ENCODE measurements around the gene ADNP. TPM values are rescaled to one million over a fixed set of nuclear protein-coding genes. Genes with fewer than 3 reads are reported as not detected.

Gene ADNP
- total and polyA plus RNA-seq, 2 experiments from 2014 or later, result 95.0 to 106 TPM

DNA sequence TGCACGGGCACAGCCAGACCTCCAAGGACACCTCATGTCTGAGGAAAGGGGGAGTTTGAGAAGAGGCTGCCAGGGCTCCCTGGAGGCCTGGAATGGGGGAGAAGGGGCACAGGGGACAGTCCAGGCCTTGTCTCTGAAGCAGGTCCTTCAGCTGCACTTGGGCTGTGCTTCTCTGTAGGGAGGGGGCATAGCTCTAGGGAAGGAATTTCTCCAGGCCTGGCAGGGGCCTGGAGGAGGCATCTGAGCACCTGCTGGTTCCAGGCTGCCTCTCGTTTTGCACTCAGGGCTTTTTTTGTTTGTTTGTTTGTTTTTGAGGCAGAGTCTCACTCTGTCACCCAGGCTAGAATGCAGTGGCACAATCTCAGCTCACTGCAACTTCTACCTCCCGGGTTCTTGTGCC lies 68.7 kb downstream of the ADNP start (continued):
- TF ChIP-seq, protein P1, sequence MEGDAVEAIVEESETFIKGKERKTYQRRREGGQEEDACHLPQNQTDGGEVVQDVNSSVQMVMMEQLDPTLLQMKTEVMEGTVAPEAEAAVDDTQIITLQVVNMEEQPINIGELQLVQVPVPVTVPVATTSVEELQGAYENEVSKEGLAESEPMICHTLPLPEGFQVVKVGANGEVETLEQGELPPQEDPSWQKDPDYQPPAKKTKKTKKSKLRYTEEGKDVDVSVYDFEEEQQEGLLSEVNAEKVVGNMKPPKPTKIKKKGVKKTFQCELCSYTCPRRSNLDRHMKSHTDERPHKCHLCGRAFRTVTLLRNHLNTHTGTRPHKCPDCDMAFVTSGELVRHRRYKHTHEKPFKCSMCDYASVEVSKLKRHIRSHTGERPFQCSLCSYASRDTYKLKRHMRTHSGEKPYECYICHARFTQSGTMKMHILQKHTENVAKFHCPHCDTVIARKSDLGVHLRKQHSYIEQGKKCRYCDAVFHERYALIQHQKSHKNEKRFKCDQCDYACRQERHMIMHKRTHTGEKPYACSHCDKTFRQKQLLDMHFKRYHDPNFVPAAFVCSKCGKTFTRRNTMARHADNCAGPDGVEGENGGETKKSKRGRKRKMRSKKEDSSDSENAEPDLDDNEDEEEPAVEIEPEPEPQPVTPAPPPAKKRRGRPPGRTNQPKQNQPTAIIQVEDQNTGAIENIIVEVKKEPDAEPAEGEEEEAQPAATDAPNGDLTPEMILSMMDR (conservative IDR thresholded peaks at IDR 0.05; ENCODE audit: low read depth in 2 of 2), result no peak
- TF ChIP-seq NANOG (IDR thresholded peaks at IDR 0.05; ENCODE audit: borderline replicate concordance) (no peak), CREB1 (CRISPR knock-in tag; IDR thresholded peaks at IDR 0.05; ENCODE audit: low read depth) (no peak), JUNB (IDR thresholded peaks at IDR 0.05; ENCODE audit: unreplicated experiment) (no peak), ZNF114 (CRISPR knock-in tag; IDR thresholded peaks at IDR 0.05) (no peak), STAT1 (IDR thresholded peaks at IDR 0.05; ENCODE audit: unreplicated experiment) (no peak), ZNF331 (CRISPR knock-in tag; IDR thresholded peaks at IDR 0.05; ENCODE audit: low read depth) (no peak), POLR2AphosphoS5 (IDR thresholded peaks at IDR 0.05; ENCODE audit: low read depth) (no peak)
- TF ChIP-seq, protein P2, sequence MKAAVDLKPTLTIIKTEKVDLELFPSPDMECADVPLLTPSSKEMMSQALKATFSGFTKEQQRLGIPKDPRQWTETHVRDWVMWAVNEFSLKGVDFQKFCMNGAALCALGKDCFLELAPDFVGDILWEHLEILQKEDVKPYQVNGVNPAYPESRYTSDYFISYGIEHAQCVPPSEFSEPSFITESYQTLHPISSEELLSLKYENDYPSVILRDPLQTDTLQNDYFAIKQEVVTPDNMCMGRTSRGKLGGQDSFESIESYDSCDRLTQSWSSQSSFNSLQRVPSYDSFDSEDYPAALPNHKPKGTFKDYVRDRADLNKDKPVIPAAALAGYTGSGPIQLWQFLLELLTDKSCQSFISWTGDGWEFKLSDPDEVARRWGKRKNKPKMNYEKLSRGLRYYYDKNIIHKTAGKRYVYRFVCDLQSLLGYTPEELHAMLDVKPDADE (IDR thresholded peaks at IDR 0.05), result no peak
- TF ChIP-seq, protein P3, sequence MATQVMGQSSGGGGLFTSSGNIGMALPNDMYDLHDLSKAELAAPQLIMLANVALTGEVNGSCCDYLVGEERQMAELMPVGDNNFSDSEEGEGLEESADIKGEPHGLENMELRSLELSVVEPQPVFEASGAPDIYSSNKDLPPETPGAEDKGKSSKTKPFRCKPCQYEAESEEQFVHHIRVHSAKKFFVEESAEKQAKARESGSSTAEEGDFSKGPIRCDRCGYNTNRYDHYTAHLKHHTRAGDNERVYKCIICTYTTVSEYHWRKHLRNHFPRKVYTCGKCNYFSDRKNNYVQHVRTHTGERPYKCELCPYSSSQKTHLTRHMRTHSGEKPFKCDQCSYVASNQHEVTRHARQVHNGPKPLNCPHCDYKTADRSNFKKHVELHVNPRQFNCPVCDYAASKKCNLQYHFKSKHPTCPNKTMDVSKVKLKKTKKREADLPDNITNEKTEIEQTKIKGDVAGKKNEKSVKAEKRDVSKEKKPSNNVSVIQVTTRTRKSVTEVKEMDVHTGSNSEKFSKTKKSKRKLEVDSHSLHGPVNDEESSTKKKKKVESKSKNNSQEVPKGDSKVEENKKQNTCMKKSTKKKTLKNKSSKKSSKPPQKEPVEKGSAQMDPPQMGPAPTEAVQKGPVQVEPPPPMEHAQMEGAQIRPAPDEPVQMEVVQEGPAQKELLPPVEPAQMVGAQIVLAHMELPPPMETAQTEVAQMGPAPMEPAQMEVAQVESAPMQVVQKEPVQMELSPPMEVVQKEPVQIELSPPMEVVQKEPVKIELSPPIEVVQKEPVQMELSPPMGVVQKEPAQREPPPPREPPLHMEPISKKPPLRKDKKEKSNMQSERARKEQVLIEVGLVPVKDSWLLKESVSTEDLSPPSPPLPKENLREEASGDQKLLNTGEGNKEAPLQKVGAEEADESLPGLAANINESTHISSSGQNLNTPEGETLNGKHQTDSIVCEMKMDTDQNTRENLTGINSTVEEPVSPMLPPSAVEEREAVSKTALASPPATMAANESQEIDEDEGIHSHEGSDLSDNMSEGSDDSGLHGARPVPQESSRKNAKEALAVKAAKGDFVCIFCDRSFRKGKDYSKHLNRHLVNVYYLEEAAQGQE (IDR thresholded peaks at IDR 0.05; ENCODE audit: unreplicated experiment), result no peak

DNA sequence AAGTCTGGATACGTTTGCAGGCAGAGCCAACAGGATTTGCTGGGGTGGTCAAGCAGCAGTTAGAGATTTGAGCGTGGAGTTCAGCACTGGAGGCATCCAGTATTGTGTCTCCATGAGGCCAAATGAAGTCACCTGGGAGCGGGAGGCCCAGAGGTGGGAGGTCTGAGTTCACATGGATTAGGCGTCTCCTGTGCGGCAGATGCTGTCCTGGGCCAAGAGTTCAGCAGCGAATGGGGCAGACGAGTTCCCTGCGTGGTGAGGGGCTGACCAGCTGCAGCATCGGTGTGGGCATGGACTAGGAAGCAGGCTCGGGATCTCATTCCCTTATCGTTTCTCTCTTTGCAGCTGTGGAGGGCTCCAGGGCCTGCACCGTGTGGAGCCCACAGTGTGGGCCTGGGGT lies 70.2 kb downstream of the ADNP start:
- no peak overlapping the region for H3K4me3 ChIP-seq
- Mint-ChIP-seq H3K9me3 (no peaks in the 10 kb centered on the region), H3K27me3 (ENCODE audit: insufficient read depth, low read depth, poor library complexity) (peaks cover 9% of the 10 kb centered on the region), H3K4me3 (no peak overlapping the region), H3K36me3 (ENCODE audit: low read depth) (no peaks in the 10 kb centered on the region), H3K4me1 (peaks cover 36% of the 10 kb centered on the region), H3K27ac (no peak overlapping the region)
- no peak for DNase-seq (ENCODE audit: low spot score)
- ATAC-seq, result peak; percentile 13; the same call in 2 of the 3 replicates
- no peaks in the 10 kb centered on the region for H3K36me3 ChIP-seq (ENCODE audit: insufficient read depth)
- H4K20me1 ChIP-seq (replicated peaks; ENCODE audit: insufficient read depth), result no peaks in the 10 kb centered on the region; the same call in 1 of the 2 replicates
- H3K27me3 ChIP-seq (ENCODE audit: insufficient read depth), result no peaks in the 10 kb centered on the region
- H3F3A ChIP-seq (replicated peaks; ENCODE audit: low read depth), result 0 out of 2 replicates have a peak, but pooled peaks cover 5% of the 10 kb centered on the region
- H3K27ac ChIP-seq (ENCODE audit: low read depth), result no peak overlapping the region
- no peak overlapping the region for H2AFZ ChIP-seq
- H3K4me1 ChIP-seq (ENCODE audit: insufficient read depth), result peaks cover 15% of the 10 kb centered on the region; the same call in 1 of the 2 replicates
- no peaks in the 10 kb centered on the region for H3K79me2 ChIP-seq (replicated peaks; ENCODE audit: insufficient read depth)
- no peak for TF ChIP-seq POLR2AphosphoS5 (IDR thresholded peaks at IDR 0.05; ENCODE audit: low read depth)
- H3K9me2 ChIP-seq (ENCODE audit: insufficient read depth), result no peaks in the 10 kb centered on the region
- no peak overlapping the region for H3K4me2 ChIP-seq
